NCI-H2227 (cell line): Measurements from ENCODE around the gene PDPR.
"Not testable (repeated sequence)": the region's sequence is repeated elsewhere in the genome, so short reads cannot be mapped to it uniquely, and the experiment has no call there.

Source experiments
- DNase-seq: peaks from one replicate; lab custom pipeline; 2025; ENCODE audit not compliant: unreplicated experiment; lab: John Stamatoyannopoulos, UW

Gene PDPR

DNA sequence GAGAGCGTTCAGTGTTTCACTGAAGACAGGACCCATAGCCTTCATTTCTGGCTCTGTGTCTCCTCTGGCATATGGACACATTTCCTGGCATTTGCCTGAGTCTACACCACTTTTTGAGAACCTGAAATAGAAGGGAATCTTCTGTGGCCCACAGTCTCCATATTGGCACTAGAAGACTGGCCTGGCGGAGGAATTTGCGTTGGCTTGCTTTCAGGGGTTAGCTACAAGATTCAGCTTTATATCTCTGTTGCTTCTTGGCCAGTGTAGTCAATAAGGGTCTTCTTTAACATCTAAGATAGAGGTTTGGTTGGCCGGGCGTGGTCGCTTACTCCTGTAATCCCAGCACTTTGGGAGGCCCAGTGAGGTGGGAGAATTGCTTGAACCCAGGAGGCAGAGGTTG lies 46.7 kb downstream of the PDPR start:
- DNase-seq = no peak

DNA sequence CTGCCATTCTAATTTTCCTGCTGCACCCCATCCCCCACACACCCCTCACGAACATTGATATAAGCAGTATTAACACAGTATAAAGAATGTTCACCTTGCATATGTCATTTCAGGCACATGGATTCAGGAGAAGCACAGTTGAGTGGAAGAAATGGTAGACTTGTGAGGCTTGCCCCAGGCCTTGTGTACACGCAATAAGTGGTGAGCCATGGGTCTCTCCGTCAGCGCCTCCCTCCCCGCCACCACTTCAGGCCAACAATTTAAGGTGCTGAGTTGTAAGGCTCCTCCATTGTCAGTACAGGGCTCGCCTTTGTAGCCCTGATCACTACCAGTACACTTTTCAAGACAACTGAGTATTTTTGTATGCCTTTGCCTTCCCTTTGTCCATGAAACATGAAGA lies 47.2 kb downstream of the PDPR start:
- no peak for DNase-seq

DNA sequence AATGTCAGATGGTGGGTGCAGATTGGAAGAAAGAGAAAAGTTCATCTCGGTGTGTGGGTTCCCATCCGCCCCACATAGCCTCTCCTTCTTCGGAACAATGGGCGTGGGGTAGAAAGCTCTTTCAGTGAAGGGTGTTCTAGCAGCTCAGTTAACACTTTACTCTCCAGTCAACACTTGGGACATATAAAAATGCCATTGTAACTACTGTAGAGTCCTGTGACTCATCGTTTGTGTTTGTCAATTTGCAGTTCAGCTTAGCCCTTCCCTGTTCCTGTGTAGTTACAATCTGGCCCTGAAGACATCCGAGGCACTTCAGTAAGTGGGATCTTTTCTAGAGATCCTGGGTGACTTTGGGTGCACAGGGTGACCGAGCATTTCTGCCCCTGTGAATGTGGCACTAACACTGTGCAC lies 47.9 kb downstream of the PDPR start:
- DNase-seq = no peak

DNA sequence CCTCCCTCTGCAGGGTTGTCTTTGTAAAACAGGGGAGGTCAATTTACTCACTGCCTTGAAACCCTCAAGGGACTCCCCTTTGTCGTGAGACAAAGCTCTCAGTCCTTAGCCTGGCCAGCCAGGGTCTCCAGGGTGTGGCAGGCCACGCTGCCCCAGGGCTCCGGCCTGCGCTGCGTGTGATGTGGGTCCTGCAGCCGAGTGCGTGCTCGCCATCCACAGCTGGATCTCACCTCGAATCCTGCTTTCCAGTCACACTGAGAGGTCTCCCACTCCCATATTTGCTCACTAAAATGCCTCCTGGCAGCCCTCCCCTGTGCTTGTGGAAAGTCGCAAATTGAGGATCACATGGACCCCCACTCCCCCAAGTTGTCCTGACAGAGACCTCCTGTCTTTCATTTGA lies 49.5 kb downstream of the PDPR start:
- no peak for DNase-seq

DNA sequence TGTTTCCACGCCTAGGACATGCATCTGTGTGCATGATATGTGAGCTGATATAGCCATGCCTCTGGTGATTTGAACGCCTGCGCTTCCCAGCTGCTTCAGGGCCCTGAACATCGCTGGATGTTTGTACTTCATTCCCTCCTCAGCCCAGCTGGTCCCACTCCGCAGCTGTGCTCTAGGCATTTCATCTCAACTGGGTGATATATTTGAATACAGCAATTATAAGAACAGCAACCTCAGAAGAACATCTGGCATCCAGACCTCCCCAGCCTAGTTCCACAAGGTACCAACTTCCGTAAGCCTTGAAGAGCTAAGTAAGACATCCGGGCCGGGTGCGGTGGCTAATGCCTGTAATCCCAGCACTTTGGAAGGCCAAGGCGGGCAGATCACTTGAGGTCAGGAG lies 52.6 kb downstream of the PDPR start:
- DNase-seq = not testable (repeated sequence)

DNA sequence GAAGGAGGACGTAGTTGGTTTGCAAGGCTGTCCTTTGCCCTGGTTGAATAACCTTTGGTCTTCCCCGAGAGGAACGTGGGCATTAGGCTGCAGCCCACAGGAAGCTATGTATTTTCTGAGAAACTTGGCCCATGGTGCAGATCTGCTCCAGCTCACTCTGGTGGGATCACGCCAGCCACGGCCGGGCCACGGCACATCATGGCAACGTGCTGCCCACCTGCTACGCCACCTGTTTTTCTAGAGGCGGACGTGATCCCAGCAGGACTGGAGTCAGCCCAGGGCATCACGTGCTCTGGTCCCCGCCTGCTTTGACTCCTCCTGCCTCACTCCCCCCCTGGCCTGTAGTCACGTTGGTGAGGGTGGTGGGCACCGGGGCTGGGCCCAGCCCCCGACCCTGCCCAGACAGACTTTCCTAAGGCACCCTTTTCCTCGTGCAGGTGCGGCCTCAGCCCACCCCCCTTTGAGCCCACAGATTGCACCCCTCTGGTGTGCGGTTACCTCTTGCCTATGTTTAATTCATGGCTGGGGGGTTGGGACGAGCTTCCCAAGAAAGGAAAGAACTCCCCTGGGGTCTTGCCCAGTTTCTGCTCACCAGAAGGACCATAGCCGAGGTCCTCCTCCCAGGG lies 59.2 kb downstream of the PDPR start, which contains the start of gene CLEC18C:
Gene CLEC18C, plus strand, starts transcription at position 576 of the 626 bp plus-strand sequence. CDS start 492 bp downstream, outside the sequence.
- not testable (repeated sequence) for DNase-seq

DNA sequence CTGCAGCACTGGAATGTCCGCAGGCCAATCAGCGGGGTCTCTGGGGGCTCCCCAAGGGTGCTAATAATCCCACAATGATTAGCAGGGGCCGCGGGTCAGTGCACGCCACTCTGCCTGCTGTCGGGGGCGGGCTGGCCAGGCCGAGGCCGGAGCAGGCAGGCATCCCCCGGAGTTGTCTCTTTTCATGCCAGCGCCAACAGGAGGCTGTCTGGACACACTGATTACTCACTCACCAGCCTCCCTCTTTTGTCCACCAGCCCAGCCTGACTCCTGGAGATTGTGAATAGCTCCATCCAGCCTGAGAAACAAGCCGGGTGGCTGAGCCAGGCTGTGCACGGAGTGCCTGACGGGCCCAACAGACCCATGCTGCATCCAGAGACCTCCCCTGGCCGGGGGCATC lies 59.8 kb downstream of the PDPR start:
- DNase-seq = not testable (repeated sequence)

DNA sequence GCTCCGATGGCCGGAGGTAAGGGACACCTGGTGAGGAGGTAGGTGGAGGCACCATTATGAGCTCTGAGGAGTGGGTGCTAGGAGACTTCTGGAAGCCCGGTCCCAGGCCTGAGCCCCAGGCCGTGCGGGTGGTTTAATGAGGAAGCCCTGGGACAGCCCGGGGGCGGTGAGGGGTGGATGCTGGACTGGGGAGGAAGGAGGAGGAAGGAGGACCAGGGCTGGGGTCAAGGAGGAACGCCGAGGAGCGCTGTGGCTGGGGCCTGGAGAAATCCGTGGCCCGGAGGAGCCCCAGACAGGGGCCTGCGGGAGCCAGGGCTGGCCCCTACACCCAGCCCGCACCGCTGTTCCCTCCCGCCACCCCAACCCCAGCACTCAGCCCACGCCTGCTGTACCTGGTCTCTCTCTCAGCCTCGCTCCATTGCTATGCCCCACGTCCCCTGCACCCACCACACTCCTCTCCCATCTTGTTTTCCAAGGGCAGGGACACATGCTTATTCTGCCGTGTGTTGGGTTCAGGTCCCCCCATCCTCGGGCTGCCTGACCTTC lies 60.3 kb downstream of the PDPR start:
- not testable (repeated sequence) for DNase-seq

DNA sequence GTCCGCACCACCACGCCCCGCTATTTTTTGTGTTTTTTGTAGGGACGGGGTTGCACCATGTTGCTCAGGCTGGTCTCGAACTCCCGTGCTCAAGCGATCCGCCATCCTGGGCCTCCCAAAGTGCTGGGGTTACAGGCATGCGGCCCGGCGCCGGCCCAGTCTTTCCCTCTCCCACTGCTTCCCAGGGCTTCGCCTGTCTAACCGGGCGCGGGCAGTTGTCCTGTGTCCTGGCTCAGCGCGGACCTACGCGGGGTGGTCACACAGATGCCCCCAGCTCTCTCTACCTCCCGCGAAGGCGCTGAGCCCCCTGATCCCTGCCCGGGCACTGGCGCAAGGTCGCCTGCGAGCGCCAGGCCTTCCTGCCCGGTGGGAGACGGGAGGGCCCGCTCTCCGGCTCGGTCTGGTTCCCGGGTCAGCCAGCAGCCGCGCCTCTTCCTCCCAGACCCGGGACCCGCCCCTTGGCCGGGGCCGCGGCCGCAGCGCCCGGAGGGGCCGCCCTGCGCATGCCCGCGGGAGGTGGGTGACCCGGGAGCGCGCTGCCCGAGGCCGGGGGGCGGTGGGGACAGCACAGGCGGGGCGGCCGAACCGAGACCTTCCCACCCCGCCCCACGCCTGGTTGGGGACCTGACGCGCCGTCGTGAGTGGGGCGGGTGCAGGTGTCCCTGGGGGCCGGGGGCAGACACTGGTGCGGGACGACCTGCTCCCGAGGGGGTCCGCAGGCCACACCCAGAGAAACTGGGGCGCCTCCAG lies 73.9 kb downstream of the PDPR start:
- not testable (repeated sequence) for DNase-seq

DNA sequence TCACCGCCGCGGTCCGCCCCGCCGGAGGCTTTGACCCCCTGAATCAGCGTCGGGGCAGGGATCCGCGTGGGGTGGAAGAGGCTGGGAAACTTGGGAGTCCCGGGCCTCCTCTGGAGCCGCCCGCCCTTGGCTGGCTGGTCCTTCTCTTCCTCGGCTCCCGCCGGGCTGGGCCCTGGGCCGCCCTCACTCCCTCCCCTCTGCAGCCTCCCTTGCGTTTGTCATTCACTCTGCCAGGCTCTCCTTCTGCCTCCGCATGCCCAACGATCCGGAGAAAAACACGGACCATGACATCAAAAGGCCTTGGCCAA lies 74.4 kb downstream of the PDPR start:
- DNase-seq = not testable (repeated sequence)

DNA sequence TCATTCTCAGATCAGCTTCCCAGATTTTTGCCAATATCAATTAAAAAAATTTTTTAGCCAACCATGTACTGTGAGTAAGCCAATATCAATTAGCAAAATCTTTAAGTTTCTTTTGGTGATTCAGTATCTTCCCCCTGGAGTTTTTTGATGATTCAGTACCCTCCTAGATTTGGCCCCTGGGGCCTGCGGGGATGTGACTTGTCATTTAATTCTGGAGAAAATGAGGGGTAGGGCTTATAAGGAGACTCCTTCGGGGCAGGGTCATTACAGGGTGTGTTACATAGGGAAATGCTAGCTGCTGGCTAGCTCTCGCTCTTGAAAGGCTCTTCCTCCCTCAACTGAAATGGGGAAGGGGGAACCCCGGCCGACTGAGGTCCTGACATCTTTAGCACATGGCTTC lies 76.4 kb downstream of the PDPR start:
- not testable (repeated sequence) for DNase-seq

DNA sequence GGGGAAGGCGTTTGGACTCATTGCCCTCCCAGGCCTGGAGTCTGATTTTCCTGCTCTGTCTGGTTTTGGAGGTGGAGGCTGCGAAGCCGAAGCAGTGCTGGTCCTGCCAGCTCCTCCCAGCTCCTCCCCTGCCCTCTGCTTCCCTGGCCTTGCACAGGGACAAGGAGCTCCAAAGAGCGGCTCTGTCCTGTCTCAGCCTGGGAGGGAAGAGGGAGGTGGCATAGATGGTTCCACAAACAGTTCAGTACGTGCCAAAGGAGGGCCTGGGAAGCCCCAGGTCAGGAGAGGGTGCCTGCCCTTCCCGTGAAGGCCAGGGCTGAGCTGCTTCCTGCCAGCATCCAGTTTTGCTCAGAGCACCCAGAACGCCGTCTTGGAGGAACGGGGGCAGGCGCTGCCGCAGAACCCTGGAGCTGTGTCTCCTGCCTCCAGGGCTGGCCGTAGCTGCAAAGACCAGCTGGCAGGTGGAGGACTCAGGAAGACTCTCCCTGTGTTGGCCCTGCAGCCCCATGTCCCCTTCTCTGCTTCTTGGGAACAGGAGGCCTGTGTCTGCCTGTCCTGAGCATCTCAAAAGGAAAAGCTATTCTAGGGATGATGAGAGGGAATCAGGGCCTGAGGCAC lies 82.7 kb downstream of the PDPR start:
- DNase-seq = not testable (repeated sequence)

DNA sequence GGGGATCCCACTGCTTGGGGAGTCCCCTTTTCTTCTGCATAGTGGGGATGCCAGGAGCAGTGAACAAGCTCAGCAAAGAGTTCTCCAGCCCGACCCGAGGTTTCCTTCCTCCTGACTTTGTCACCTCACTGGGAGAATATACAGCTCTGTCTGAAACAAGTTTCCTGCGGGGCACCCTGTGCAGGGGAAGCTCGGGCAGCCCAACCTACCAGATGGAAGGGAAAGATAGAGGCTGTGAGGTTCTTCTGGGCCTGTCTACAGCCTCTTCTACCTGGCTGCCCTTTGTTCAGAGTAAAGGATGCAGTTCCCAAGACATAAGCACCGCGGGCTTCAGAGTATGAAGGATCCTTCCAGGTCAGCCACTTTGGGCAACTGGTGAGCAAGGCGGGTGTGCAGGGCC lies 83.5 kb downstream of the PDPR start:
- DNase-seq = not testable (repeated sequence)

DNA sequence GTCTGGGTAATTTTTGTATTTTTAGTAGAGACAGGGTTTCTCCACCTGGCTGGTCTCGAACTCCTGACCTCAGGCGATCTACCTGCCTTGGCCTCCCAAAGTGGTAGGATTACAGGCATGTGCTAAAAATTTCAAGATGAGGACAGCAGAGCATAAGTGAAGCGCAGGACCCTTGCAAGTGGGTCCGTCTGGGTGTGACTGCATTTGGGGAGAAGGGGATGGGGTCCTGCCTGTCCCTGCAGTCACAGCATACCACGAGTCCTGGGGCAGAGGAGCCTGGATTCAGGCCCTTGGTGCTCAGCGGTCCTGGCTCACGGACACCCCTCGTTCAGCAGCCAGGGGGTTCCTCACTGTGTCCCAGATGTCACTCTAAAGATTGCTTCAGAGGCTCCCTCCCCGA lies 84.1 kb downstream of the PDPR start:
- not testable (repeated sequence) for DNase-seq

DNA sequence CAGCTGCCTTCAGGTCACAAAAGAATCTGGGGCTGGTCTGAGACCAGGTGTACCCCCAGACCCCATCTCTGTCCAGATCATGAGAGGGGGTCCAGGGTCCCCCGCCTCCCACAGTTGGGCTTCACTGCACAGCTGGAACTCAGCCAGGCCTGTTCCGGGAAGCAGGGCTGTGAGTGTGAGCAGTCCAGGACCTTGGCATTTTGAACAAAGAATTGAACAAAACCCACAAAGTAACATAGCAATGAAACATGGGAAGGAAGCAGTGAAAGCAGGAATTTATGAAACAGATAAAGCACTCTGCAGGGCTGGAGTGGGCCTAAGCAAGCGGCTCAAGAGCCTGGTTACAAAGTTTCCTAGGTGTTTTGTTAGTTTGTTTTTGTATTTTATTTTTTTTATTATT lies 84.5 kb downstream of the PDPR start:
- DNase-seq = not testable (repeated sequence)

DNA sequence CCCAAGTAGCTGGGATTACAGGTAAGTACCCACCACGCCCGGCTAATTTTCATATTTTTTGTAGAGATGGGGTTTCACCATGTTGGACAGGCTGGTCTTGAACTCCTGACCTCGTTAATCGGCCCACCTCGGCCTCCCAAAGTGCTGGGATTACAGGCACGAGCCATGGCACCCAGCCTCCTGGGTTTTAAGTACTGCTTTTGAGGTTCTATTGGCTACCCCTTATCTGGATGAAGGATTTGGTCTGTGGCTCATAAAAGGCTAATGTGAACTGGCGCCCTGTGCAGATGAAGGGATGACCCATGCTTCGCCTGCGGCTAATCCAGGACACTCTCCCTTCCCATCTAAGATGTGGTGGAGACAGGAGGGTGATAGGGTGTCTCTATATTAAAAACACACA lies 85.0 kb downstream of the PDPR start:
- DNase-seq = not testable (repeated sequence)

DNA sequence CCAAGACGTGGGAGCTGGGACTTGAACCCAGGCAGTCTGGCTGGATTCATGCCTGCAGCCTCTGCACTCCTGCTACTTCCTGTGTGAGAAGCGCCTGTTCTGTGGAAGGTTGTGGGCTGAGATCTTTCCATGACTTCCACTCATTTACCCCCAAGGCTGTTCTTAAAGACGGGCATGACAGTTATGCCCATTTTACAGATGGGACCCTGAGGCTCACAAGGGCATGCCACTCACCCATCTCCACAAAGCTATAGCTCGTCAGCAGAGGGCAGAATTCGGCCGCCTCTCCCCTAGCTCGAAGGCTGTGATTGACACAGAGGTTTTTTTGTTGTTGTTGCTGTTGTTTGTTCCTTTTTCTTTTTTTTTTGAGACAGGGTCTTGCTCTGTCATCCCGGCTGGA lies 85.9 kb downstream of the PDPR start:
- not testable (repeated sequence) for DNase-seq

DNA sequence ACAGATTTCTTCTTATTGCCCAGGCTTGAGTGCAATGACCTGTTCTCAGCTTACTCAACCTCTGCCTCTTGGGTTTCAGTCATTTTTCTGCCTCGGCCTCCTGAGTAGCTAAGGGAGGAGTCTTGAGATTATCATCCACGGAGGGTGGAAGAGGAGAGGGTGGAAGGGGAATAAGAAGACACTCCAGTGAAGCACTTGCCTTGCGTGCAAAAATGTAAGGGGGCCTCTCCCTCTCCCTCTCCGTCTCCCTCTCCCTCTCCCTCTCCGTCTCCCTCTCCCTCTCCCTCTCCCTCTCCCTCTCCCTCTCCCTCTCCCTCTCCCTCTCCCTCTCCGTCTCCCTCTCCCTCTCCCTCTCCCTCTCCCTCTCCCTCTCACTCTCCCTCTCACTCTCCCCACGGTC lies 89.4 kb downstream of the PDPR start:
- DNase-seq = not testable (repeated sequence)

DNA sequence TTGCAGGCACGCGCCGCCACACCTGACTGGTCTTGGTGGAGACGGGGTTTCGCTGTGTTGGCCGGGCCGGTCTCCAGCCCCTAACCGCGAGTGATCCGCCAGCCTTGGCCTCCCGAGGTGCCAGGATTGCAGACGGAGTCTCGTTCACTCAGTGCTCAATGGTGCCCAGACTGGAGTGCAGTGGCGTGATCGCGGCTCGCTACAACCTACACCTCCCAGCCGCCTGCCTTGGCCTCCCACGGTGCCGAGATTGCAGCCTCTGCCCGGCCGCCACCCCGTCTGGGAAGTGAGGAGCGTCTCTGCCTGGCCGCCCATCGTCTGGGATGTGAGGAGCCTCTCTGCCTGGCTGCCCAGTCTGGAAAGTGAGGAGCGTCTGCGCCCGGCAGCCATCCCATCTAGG lies 89.9 kb downstream of the PDPR start:
- DNase-seq = not testable (repeated sequence)

DNA sequence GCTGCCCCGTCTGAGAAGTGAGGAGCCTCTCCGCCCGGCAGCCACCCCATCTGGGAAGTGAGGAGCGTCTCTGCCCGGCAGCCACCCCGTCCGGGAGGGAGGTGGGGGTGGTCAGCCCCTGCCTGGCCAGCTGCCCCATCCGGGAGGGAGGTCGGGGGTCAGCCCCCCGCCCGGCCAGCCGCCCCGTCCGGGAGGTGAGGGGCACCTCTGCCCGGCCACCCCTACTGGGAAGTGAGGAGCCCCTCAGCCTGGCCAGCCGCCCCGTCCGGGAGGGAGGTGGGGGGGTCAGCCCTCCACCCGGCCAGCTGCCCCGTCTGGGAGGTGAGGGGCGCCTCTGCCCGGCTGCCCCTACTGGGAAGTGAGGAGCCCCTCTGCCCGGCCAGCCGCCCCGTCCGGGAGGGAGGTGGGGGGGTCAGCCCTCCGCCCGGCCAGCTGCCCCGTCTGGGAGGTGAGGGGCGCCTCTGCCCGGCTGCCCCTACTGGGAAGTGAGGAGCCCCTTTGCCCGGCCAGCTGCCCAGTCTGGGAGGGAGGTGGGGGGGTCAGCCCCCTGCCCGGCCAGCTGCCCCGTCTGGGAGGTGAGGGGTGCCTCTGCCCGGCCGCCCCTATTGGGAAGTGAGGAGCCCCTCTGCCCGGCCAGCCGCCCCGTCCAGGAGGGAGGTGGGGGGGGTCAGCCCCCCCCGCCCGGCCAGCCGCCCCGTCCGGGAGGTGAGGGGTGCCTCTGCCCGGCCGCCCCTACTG lies 90.7 kb downstream of the PDPR start:
- not testable (repeated sequence) for DNase-seq

DNA sequence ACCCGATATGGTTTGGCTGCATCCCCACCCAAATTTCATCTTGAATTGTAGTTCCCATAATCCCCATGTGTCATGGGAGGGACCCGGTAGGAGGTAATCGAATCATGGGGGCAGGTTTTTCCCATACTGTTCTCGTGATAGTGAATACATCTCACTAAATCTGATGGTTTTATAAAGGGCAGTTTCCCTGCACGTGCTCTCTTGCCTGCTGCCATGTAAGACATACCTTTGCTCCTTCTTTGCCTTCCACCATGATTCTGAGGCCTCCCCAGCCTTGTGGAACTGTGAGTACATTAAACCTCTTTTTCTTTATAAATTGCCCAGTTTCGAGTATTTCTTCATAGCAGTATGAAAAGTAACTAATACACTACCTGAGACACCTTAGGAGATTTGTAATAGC lies 92.2 kb downstream of the PDPR start:
- not testable (repeated sequence) for DNase-seq
